Heart left ventricle (tissue), 13 donors: ENCODE data around the gene FNDC5.

Experiments used
- CTCF ChIP-seq, 12 donors: fragments of 200-600 bp; sonication (generic) in 4 of 12; IDR thresholded peaks; one replicate each; pipeline versions ENCODE4 v1.5.0 to v1.8.0; 2018 to 2022; ENCODE audit warnings: antibody characterized with exemption in 12 of 12, mild to moderate bottlenecking in 5 of 12
- POLR2A ChIP-seq, 2 donors: fragments of 450-650 bp; IDR thresholded peaks; one replicate each; pipeline ENCODE4 v1.6.1; 2017; ENCODE audit warnings: antibody characterized with exemption in 2 of 2, mild to moderate bottlenecking in 2 of 2, moderate library complexity in 2 of 2
- donor health status: ischemic (EF 13 %, LVEDD 7.1; RV severe dilation, severe dysfunction).
- donor health status: DM: no; HTN: yes; CAD: no.
- donor health status: DM: no; HTN: no; CAD: no.
- donor health status: ischemic (EF 25% LVEDD 6.9; RV normal size, moderate dysfunction).
- donor health status: ischemic (EF 25% LVEDD 5.7; RV mildly dilated, moderate dysfunction).
- donor health status: ischemic (EF 35%, LVEDD 5.7; RV mildly dilated, moderate dysfunction).
- donor health status: nonischemic (EF 11% LVEDD 7.7; RV severe dilation, severe dysfunction).
- donor health status: DM: yes; HTN: yes; CAD: no.
- donor health status: PGD.
- donor health status: ischemic (EF 29% LVEDD 5.4; RV normal size, mild dysfunction).
- donor health status: nonischemic (EF 23%, LVEDD 6.1; RV moderate dilation, normal function).

- TF ChIP-seq CTCF (IDR thresholded peaks at IDR 0.05) (peak in 7 of 12 donors; percentile 7 to 33 (median 26)), POLR2A (IDR thresholded peaks at IDR 0.05) (no peak)
Observed at GRCh38 chr1:32893198-32894018, 22.7 kb upstream of the FNDC5 start.
